CD4-positive, alpha-beta T cell treated with Interferon alpha-2 for 1 hour (primary cell): ENCODE measurements around the gene GTPBP2.
A peak's percentile ranks its signal among the peaks of the same experiment; 100 is the strongest.
"Not testable (repeated sequence)": the region's sequence is repeated elsewhere in the genome, so short reads cannot be mapped to it uniquely, and the experiment has no call there.

ENCODE experiments used
- DNase-seq, 2 donors: peaks; one replicate each; pipeline ENCODE4 v3.0.0-alpha.2; 2020 to 2022

The GTPBP2 gene, protein sequence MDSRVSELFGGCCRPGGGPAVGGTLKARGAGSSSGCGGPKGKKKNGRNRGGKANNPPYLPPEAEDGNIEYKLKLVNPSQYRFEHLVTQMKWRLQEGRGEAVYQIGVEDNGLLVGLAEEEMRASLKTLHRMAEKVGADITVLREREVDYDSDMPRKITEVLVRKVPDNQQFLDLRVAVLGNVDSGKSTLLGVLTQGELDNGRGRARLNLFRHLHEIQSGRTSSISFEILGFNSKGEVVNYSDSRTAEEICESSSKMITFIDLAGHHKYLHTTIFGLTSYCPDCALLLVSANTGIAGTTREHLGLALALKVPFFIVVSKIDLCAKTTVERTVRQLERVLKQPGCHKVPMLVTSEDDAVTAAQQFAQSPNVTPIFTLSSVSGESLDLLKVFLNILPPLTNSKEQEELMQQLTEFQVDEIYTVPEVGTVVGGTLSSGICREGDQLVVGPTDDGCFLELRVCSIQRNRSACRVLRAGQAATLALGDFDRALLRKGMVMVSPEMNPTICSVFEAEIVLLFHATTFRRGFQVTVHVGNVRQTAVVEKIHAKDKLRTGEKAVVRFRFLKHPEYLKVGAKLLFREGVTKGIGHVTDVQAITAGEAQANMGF

GRCh38 chr6:43629104-43629504, at the start of gene GTPBP2:
GTPBP2 (minus strand) TSS chr6:43629264; CDS start chr6:43629162, 102 bp downstream.
- DNase-seq: peak; percentile 97 to 98

DNA sequence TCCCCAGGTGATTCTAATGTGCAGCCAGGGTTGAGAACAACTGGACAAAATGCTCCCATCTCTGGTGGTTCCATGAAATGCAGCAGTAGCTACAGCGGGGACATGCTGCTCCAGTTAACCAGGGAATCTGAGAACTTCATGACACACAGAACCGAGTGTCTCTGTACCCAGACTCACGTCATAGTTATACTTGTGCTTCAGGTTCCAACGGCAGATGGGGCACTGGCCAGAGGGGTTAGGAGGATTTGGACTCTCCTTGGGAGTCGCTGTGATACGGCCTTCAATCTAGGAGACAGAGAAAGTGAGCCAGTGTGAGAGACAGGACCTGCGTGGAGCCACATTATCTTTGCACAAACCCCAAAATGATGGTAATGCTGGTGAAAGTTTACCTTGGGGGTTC, 49.3 kb upstream of the GTPBP2 start:
- DNase-seq: no peak

DNA sequence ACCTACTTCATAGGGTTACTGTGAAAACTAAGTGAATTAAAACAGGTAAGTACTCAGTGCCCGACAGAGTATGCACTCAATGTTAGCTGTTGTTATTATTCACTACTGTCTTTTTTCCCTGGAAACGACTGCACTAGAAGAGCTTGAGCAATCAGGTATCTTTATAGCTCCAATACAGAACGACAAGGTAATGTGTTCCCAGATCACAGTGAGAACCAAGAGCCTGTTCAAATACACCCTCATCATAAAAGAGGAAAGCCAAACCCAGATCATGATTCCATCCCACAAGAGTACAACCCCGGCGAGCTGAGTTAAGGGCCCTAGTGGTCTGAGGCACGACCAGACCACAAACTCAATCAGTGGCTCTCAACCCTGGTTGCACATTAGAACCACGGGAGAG, 48.7 kb upstream of the GTPBP2 start:
- no peak for DNase-seq

DNA sequence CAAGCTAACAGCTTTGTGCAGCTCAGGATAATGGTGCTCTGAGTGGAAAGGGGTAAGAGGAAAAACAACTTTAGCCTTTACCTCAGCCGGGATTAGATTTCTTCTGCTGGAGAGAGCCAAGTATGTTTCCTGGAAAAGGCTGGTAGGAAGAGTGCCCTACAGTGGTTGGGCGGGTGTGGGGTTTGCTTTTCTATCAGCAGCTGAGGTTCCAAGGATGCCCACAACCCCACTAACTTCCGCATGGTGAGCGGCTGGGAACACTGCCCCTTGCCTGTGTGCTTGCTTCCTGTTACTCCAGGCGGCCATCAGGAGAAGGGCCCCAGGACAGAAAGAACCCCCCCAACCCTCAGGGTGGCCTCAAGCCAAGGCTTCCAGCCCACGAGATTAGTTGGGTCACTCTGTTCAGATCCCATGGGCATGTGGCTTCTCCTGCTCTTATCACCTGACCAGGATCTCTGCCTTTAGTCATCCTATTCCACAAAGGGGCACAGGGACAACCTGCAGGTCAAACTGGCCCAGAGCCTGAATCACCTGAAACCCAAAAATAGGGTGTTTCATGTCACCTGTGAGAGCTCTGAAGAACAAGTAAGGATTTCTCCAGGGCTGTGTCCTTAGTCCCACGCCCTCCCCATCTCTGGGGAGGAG, 48.0 kb upstream of the GTPBP2 start:
- no peak for DNase-seq

- no peak for DNase-seq
These were observed 45.9 kb upstream of the GTPBP2 start for GRCh38 chr6:43674921-43675320.

- DNase-seq: no peak
These were observed 45.2 kb upstream of the GTPBP2 start for GRCh38 chr6:43674291-43674690.

DNA sequence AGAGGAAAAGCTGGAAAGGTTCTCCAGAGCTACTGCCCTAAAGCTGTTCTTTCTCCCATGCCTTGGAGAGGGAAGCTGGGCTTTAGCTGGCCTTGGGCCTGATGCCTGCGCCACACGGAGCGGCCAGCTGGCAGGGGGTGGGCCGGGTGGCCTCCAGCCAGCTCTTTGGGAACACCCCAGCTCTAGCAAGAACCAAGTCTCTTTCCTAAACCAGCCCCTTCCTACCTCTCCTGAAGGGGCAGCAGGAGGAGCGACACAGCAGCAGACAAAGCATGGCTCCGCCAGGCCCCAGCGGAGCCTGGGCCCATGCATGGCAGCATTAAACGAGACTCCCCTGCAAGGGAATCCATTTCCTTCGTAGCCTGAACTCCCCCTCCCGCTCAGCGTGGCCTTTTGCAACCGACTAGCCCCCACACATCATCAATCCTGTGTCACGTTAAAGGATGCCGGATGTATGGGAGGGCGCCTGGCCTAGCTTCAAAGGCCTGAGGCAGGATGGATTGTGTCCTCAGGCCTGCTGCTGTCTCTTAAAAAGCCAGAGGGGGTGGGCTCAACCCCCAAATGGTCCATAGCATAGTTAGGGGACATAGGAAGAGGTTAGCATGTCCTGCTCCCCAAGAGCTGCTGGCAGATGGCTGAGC, 44.5 kb upstream of the GTPBP2 start:
- DNase-seq: no peak

DNA sequence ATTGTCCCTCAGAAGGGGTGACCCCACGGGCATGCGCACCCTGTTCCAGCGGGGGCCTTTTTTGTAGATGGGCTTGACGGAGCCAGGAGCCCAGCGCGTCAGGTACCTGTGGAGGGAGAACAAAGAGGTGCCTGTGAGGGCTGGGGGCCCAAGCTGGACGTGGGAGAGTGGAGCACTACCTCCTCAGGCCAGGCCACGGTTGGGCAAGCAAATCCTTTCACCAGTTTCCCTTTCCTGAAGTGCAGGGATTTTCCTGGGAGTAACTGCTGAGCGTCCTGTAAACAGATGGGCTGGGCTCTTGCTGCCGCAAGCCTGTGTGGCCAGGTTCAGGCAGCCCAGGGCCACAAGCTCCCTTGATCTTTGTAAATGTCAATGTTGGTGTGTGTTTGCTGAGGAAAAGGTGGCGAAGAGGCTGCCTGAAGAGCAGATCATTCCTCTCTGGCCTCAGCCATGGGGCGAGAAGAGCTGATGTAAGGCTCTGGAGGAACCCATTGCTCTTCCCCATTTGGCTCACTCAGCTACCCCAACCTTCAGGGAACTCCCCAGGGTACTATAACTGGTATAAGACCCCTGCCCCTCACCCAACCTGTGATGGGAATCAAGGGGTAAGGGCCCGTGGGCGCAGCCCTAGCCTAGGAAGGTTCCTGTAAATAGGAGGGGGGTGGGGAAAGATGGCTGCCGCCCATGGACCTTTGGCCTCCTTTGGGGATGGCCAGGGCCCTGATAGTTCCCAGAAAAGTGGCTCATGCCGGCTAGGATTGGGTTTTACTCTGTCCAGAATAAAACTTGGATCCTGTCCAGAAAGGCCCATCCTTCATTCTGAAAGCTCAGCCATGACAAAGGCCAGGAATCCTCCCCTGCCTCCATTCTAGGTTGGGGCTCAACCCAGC, 43.0 kb upstream of the GTPBP2 start:
- DNase-seq: no peak

GRCh38 chr6:43671011-43671800, 42.1 kb upstream of the GTPBP2 start:
- no peak for DNase-seq

DNA sequence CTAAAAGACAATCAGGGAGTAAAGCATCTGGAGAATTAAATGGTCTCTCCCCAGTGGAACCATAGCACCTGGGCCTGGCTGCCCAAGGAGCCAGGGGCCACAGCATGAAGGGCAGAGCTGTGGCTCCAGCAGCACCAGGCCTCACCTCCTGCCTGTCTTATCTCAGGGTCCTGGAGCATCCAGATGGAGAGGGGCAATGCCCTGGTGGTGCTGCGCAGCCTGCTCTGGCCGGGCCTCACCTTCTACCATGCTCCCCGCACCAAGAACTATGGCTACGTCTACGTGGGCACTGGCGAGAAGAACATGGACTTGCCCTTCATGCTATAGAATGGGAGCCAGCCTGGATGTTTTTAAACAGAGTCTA, 41.5 kb upstream of the GTPBP2 start:
- no peak for DNase-seq

DNA sequence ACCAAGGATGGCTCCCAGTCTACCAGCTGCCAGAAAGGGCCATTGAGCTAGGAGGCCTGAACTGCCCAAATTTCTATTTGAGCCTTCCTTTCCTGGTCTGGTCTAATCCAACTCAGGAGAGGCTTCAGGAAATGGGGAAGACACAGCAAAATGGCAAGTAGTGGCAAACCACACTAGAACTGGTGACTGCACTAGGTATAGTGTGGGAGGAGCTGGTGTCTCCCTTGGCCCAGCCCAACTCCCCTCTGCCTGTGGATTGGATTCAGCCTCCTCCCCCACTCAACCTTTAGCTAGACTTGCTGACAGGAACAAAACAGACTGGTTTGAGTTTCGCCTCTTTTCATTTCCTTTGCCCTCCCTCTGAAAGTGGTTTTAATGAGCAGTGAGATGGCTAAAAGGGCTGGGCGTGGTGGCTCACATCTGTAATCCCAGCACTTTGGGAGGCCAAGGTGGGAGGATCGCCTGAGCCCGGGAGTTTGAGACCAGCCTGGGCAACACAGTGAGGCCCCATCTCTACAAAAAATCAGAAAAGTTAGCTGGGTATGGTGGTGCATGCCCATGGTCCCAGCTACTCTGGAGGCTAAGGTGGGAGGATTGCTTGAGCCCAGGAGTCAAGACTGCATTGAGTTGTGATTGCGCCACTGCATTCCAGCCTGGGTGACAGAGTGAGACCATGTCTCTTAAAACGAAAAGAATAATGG, 41.0 kb upstream of the GTPBP2 start:
- DNase-seq: no peak

GRCh38 chr6:43669050-43669921, 40.2 kb upstream of the GTPBP2 start:
- no peak for DNase-seq

DNA sequence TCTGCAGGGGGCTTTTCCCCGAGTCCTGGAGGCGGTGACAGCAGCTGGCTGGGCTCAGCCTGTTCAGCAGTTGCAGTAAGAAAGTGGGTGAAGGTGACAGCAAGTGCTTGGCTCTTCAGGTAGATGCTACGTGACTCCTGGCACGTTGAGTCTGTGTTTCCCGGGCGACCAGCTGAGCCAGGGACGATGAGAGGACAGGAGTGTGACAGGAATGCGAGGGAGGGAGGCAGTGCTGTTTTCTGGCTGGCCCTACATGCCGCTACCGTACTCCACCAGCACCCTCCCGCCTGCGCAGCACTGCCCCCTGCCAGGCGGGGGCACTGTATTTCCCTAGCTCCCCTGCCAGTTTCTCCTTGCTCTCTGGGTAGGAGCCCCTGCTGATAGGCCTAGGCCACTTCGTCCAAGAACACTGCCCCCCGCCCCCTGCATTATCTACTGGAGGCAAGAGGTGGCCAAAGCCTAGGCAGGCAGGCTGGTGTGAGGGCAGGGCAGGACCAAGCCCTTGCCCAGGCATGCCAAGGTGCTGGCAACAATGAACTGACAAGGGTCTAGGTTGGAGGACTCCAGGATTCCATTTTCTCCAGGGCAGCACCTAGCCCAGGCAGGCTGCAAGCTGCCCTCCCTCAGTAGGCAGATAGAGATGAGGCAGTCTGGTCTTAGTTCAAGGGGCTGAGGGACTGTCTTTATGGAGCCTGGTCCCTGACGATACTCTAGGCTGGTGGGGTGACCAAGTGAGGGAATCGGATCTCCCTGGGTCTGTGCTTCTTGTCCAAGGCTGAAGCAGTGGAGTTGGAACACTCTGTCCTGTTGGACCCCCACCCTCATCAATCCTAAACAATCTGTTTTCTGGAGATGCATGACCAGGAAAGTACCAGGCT, 39.3 kb upstream of the GTPBP2 start:
- DNase-seq: peak; percentile 27 to 43

DNA sequence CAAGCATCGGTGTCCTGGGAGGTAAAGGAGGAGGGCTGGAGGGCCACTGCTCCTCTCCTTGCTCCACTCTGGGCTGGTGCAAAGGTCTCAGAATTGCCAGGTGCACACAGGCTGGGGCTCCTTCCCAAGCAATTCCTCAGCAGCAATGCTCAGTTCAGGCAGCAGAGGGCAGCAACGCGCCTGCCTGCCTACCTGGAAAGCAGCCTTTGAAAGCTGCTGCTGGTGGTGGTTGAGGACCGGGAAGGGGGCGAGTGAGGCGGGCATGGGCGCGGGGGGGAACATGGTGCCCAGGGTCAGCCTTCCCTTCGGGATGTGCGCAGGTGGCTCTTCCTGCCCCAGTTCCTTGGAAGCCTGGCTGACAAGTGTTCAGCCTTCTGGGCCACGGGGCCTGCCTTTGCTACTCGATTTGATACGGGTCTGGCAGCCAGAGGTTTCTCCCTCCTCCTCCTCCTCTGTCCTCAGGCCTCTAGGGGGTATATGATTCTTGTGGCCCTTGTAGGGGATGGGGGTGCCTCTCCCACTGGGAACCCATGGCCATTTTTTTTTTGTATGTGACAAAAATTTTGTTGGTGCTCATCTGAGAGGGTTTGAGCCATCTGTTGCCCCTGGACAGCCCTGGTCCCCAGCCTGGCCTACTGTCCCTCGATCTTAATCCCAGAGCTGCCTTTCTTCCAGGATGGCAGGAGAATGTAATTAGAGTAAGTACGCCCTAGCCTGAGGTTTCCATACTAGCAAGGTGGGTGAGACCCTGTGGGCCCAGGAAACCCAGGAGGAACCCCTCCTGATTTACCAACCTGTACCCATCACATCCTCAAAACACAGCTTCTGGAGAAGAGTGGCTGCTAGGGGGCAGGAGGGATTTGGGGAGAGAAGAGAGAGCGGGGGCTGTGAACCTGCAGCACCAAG, 38.4 kb upstream of the GTPBP2 start:
- DNase-seq: peak; percentile 77 to 78

DNA sequence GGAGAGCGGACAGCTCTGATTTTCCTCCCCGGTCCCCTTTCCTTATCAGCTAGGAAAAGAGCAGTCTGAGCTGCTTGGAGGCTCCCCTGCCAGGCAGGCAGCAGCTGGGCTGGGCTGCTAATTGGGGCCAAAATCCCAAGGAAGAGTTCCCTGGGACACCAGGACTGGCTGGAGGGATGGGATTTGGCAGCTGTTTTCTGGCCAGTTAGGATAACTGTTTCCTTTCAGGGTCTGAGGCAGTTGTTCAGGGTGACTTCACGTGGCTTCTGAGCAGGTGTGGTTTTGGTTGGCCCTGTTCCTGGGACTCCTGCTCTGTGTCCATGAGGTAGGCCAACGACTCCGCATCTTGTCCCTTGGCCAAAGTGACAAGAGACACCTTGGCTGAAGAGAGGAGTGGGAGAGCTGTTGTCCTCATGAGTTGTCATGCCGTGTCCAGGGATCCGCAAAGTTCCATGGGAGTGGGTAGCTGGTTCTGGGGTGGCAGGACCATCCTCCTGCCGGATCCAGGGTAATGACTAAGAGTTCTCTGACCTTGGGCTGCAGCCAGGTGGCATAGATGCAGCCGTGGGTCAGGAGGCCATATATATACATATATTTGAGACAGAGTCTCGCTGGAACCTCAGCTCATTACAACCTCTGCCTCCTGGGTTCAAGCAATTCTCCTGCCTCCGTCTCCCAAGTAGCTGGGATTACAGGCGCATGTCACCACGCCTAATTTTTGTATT, 37.3 kb upstream of the GTPBP2 start:
- no peak for DNase-seq

DNA sequence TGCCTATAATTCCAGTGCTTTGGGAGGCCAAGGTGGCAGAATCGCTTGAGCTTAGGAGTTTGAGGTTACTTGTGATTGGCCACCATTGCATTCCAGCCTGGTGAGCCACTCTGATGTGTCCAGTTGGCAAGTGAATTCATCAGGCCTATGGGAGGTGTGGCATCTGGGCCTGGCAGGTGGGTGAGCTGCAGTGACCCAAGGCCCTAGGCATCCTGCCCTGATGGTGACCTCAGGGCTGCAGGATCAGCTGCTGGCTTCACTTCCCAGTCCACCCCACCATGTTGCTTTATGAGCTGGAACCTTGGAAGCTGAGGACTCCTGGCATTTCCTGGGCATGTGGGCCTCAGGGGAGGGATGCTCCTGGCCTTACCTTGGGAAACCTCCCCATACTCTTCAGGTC, 36.3 kb upstream of the GTPBP2 start:
- DNase-seq: no peak

GRCh38 chr6:43662948-43663347, 33.9 kb upstream of the GTPBP2 start:
- DNase-seq: not testable (repeated sequence)
